Measurements from ENCODE around the gene PCSK7.

- TF ChIP-seq POLR2AphosphoS5 (IDR thresholded peaks at IDR 0.05; ENCODE audit: borderline replicate concordance, low read depth, low read length) (no peak), EZH2 (IDR thresholded peaks at IDR 0.05) (no peak), FOXP2 (optimal IDR thresholded peaks at IDR 0.05; ENCODE audit: control extremely low read depth, extremely low read length, insufficient read depth) (no peak)
Observed at GRCh38 chr11:117220568-117220967, 11.3 kb downstream of the PCSK7 start.
